ENCODE measurements around the gene RNF227. TPM values are rescaled to one million over a fixed set of nuclear protein-coding genes. Genes with fewer than 3 reads are reported as not detected.

Gene RNF227
- total and polyA plus RNA-seq, 10 of the 15 experiments (the other 5 are each of a cell fraction or from before 2014, with no cell fraction given) = 0.49 to 5.0 (median 1.3) TPM

DNA sequence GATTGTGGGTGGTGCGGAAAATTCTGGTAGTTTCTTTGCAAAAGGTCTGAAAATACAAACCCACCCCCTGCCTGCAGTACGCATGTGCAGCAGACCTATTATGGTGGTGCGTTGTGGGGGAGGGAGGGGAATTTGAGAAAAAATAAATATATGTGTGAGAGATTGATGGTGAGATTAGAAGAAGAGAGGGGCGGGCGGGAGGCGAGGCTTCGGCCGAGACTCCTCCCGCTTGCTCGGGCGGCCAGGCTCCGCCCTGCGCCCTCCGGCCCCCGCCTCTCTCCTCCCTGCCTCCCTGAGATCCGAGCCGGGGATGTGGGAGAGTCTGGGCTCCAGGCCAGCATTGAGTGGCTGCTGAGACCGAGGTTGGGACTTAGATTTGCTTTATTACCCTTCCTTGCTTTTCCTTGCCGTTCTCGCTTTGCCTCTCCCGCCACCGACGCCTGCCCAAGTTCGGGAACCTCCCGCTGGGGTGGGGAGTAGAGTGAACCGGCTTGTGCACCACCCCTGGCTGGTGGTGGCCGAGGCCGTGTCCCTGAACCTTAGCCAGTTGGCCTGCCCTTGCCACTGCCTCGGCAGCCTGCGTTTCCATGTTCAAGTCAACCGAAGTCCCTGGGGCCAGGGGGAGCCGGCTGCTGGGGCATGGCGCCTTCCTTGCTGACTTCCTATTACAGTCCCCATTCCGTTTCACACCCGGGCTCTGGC, 28.5 kb downstream of the RNF227 start (continued):
- TF ChIP-seq CBX5 (IDR thresholded peaks at IDR 0.05; ENCODE audit: low read depth) = no peak
- TF ChIP-seq ZNF384 (IDR thresholded peaks at IDR 0.05; ENCODE audit: borderline replicate concordance, low read depth, low read length) = peak; percentile 48
- peak; percentile 58; the same call in 1 of the 2 replicates for TF ChIP-seq SIN3A (IDR thresholded peaks at IDR 0.05; ENCODE audit: low read depth, low read length)
- TF ChIP-seq LARP7 (IDR thresholded peaks at IDR 0.05) = no peak
- TF ChIP-seq BMI1 (IDR thresholded peaks at IDR 0.05; ENCODE audit: borderline replicate concordance) = no peak
- no peak for TF ChIP-seq KLF5 (IDR thresholded peaks at IDR 0.05; ENCODE audit: partially characterized antibody)
- peak; percentile 36 to 61; a peak in 1 of 4 replicates for TF ChIP-seq IKZF2 (IDR thresholded peaks at IDR 0.05)
- no peak for TF ChIP-seq SMAD5 (IDR thresholded peaks at IDR 0.05; ENCODE audit: low read depth)
- no peak for TF ChIP-seq WRNIP1 (IDR thresholded peaks at IDR 0.05; ENCODE audit: borderline replicate concordance, low read depth, low read length)
- no peak for TF ChIP-seq HDAC2 (IDR thresholded peaks at IDR 0.05)
- no peak for TF ChIP-seq IRF4 (IDR thresholded peaks at IDR 0.05; ENCODE audit: low read depth, low read length)
- peak; percentile 72 for TF ChIP-seq IKZF1 (conservative IDR thresholded peaks at IDR 0.05)
- TF ChIP-seq STAT1 (conservative IDR thresholded peaks at IDR 0.05) = no peak
- TF ChIP-seq NRF1 (conservative IDR thresholded peaks at IDR 0.05; ENCODE audit: low read depth, low read length) = peak; percentile 72
- TF ChIP-seq JUNB (IDR thresholded peaks at IDR 0.05) = no peak
- TF ChIP-seq HCFC1 (IDR thresholded peaks at IDR 0.05; ENCODE audit: low read length) = no peak
- no peak for TF ChIP-seq CREB1 (IDR thresholded peaks at IDR 0.05; ENCODE audit: low read depth)
- no peak for TF ChIP-seq CHD1 (IDR thresholded peaks at IDR 0.05; ENCODE audit: low read depth, low read length)
- TF ChIP-seq BCL3 (IDR thresholded peaks at IDR 0.05; ENCODE audit: borderline replicate concordance, insufficient read depth, low read depth, low read length, poor library complexity, severe bottlenecking) = no peak
- TF ChIP-seq RFX5 (IDR thresholded peaks at IDR 0.05; ENCODE audit: low read depth, low read length) = 0 out of 2 replicates have a peak, but pooled peaks have one; percentile 41
- no peak for TF ChIP-seq USF2 (IDR thresholded peaks at IDR 0.05; ENCODE audit: borderline replicate concordance, low read depth, low read length)
- TF ChIP-seq IRF3 (IDR thresholded peaks at IDR 0.05) = no peak
- TF ChIP-seq POLR2A (IDR thresholded peaks at IDR 0.05; ENCODE audit: low read depth, low read length) = no peak; the same call in 1 of the 2 replicates
- TF ChIP-seq, protein P1, sequence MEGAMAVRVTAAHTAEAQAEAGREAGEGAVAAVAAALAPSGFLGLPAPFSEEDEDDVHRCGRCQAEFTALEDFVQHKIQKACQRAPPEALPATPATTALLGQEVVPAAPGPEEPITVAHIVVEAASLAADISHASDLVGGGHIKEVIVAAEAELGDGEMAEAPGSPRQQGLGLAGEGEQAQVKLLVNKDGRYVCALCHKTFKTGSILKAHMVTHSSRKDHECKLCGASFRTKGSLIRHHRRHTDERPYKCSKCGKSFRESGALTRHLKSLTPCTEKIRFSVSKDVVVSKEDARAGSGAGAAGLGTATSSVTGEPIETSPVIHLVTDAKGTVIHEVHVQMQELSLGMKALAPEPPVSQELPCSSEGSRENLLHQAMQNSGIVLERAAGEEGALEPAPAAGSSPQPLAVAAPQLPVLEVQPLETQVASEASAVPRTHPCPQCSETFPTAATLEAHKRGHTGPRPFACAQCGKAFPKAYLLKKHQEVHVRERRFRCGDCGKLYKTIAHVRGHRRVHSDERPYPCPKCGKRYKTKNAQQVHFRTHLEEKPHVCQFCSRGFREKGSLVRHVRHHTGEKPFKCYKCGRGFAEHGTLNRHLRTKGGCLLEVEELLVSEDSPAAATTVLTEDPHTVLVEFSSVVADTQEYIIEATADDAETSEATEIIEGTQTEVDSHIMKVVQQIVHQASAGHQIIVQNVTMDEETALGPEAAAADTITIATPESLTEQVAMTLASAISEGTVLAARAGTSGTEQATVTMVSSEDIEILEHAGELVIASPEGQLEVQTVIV (IDR thresholded peaks at IDR 0.05; ENCODE audit: borderline replicate concordance, partially characterized antibody) = no peak
- TF ChIP-seq, protein P2, sequence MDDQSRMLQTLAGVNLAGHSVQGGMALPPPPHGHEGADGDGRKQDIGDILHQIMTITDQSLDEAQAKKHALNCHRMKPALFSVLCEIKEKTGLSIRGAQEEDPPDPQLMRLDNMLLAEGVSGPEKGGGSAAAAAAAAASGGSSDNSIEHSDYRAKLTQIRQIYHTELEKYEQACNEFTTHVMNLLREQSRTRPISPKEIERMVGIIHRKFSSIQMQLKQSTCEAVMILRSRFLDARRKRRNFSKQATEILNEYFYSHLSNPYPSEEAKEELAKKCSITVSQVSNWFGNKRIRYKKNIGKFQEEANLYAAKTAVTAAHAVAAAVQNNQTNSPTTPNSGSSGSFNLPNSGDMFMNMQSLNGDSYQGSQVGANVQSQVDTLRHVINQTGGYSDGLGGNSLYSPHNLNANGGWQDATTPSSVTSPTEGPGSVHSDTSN (IDR thresholded peaks at IDR 0.05; ENCODE audit: insufficient replicate concordance, low read depth, low read length) = no peak

Measured in GM12878 (cell line).